Astrocyte (in vitro differentiated cells and primary cell): ENCODE measurements around the gene CACNA1D.

ENCODE experiments used
- EZH2 ChIP-seq: IDR thresholded peaks from 2 replicates; pipeline ENCODE4 v1.6.1; 2012; ENCODE audit warnings: mild to moderate bottlenecking, low read length, inconsistent platforms; ENCODE audit not compliant: insufficient read depth
- TF ChIP-seq, protein P1 (sequence below): IDR thresholded peaks from 2 replicates; pipeline ENCODE4 v1.5.1; 2011; ENCODE audit warnings: low read depth, mild to moderate bottlenecking, inconsistent platforms, low read length, moderate library complexity; ENCODE audit not compliant: insufficient read depth

DNA sequence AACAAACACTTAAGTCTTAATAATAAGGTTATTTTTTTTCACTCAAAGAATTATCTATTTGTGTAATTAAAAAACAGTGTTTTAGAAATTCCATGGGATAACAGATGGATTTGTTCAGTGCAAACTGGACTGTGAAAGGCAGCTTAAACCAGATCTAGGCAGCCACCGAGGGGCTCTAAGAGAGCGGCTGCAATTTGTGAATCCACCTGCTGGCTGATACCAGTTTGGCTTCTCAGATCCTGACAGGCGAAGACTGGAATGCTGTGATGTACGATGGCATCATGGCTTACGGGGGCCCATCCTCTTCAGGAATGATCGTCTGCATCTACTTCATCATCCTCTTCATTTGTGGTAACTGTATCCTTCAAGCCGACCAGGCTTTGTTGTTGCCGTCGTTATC lies 232.2 kb downstream of the CACNA1D start:
- TF ChIP-seq, protein P1, sequence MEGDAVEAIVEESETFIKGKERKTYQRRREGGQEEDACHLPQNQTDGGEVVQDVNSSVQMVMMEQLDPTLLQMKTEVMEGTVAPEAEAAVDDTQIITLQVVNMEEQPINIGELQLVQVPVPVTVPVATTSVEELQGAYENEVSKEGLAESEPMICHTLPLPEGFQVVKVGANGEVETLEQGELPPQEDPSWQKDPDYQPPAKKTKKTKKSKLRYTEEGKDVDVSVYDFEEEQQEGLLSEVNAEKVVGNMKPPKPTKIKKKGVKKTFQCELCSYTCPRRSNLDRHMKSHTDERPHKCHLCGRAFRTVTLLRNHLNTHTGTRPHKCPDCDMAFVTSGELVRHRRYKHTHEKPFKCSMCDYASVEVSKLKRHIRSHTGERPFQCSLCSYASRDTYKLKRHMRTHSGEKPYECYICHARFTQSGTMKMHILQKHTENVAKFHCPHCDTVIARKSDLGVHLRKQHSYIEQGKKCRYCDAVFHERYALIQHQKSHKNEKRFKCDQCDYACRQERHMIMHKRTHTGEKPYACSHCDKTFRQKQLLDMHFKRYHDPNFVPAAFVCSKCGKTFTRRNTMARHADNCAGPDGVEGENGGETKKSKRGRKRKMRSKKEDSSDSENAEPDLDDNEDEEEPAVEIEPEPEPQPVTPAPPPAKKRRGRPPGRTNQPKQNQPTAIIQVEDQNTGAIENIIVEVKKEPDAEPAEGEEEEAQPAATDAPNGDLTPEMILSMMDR = no peak
- no peak for TF ChIP-seq EZH2
